ENCODE results near the gene SSR2. TPM values are rescaled to one million over a fixed set of nuclear protein-coding genes. Genes with fewer than 3 reads are reported as not detected.

SSR2 gene
- total RNA-seq, 2 donors from 2014 or later, result 193 TPM

GRCh38 chr1:156052862-156053767, 32.4 kb upstream of the SSR2 start:
- TF ChIP-seq CTCF (conservative IDR thresholded peaks at IDR 0.05), result peak; percentile 66
- Histone ChIP-seq H3K27ac (ENCODE audit: low read depth, low read length) (peak overlapping the region; percentile 69), H3K9ac (ENCODE audit: extremely low read depth, low read length, poor library complexity, severe bottlenecking) (peak overlapping the region; percentile 36), H3K4me3 (ENCODE audit: low read length) (peak overlapping the region; percentile 89), H3K4me1 (ENCODE audit: control insufficient read depth, insufficient read depth, low read length) (peaks cover 4% of the 10 kb centered on the region), H3K9me3 (ENCODE audit: control insufficient read depth, low read length) (no peaks in the 10 kb centered on the region), H3K36me3 (ENCODE audit: control insufficient read depth, insufficient read depth, low read length) (peaks cover 43% of the 10 kb centered on the region), H3K27me3 (ENCODE audit: control insufficient read depth, insufficient read depth, low read length, poor library complexity, severe bottlenecking) (no peaks in the 10 kb centered on the region)
- H3K9me3 Mint-ChIP-seq, result no peaks in the 10 kb centered on the region
- peaks cover 36% of the 10 kb centered on the region for H3K36me3 Mint-ChIP-seq (ENCODE audit: low read depth)
- peak; percentile 93 for DNase-seq
- no peaks in the 10 kb centered on the region for H3K27me3 Mint-ChIP-seq (ENCODE audit: insufficient read depth)
- H3K4me3 Mint-ChIP-seq, result peak overlapping the region; percentile 93
- H3K27ac Mint-ChIP-seq, result peak overlapping the region; percentile 93
- 0 to 1% methylated on average over 10 to 44 of the region's 63 CpGs for WGBS, 2 experiments (ENCODE audit: insufficient coverage in 1 of 2, insufficient read length in 1 of 2)
- H3K4me1 Mint-ChIP-seq, result peaks cover 22% of the 10 kb centered on the region

GRCh38 chr1:156051011-156051725, 30.4 kb upstream of the SSR2 start:
- H3K9me3 Mint-ChIP-seq, result no peaks in the 10 kb centered on the region
- peaks cover 20% of the 10 kb centered on the region for H3K4me1 Mint-ChIP-seq
- no peak overlapping the region for H3K27ac Mint-ChIP-seq
- no peak for DNase-seq
- peak; percentile 25 for TF ChIP-seq CTCF (conservative IDR thresholded peaks at IDR 0.05)
- no peak overlapping the region for H3K27ac ChIP-seq (ENCODE audit: low read depth, low read length)
- 96 to 100% methylated on average over 1 to 6 of the region's 7 CpGs for WGBS, 2 experiments (ENCODE audit: insufficient coverage in 1 of 2, insufficient read length in 1 of 2)
- no peaks in the 10 kb centered on the region for H3K27me3 ChIP-seq (ENCODE audit: control insufficient read depth, insufficient read depth, low read length, poor library complexity, severe bottlenecking)
- peak overlapping the region; percentile 93 for H3K4me3 Mint-ChIP-seq
- peaks cover 45% of the 10 kb centered on the region for H3K36me3 ChIP-seq (ENCODE audit: control insufficient read depth, insufficient read depth, low read length)
- no peaks in the 10 kb centered on the region for H3K9me3 ChIP-seq (ENCODE audit: control insufficient read depth, low read length)
- H3K36me3 Mint-ChIP-seq (ENCODE audit: low read depth), result peaks cover 31% of the 10 kb centered on the region
- H3K9ac ChIP-seq (ENCODE audit: extremely low read depth, low read length, poor library complexity, severe bottlenecking), result no peak overlapping the region
- H3K4me3 ChIP-seq (ENCODE audit: low read length), result no peak overlapping the region
- H3K4me1 ChIP-seq (ENCODE audit: control insufficient read depth, insufficient read depth, low read length), result peaks cover 4% of the 10 kb centered on the region
- H3K27me3 Mint-ChIP-seq (ENCODE audit: insufficient read depth), result no peaks in the 10 kb centered on the region

- H3K4me1 Mint-ChIP-seq, result peaks cover 16% of the 10 kb centered on the region
- peaks cover 51% of the 10 kb centered on the region for H3K36me3 ChIP-seq (ENCODE audit: control insufficient read depth, insufficient read depth, low read length)
- H3K36me3 Mint-ChIP-seq (ENCODE audit: low read depth), result peaks cover 32% of the 10 kb centered on the region
- H3K4me3 Mint-ChIP-seq, result no peak overlapping the region
- H3K27me3 ChIP-seq (ENCODE audit: control insufficient read depth, insufficient read depth, low read length, poor library complexity, severe bottlenecking), result no peaks in the 10 kb centered on the region
- H3K9me3 Mint-ChIP-seq, result no peaks in the 10 kb centered on the region
- H3K9ac ChIP-seq (ENCODE audit: extremely low read depth, low read length, poor library complexity, severe bottlenecking), result no peak overlapping the region
- H3K4me3 ChIP-seq (ENCODE audit: low read length), result no peak overlapping the region
- no peaks in the 10 kb centered on the region for H3K27me3 Mint-ChIP-seq (ENCODE audit: insufficient read depth)
- 95 to 97% methylated on average over 3 to 4 of the region's 4 CpGs for WGBS, 2 experiments (ENCODE audit: insufficient coverage in 1 of 2, insufficient read length in 1 of 2)
- peaks cover 4% of the 10 kb centered on the region for H3K4me1 ChIP-seq (ENCODE audit: control insufficient read depth, insufficient read depth, low read length)
- no peak overlapping the region for H3K27ac ChIP-seq (ENCODE audit: low read depth, low read length)
- TF ChIP-seq CTCF (conservative IDR thresholded peaks at IDR 0.05), result no peak
- no peaks in the 10 kb centered on the region for H3K9me3 ChIP-seq (ENCODE audit: control insufficient read depth, low read length)
- no peak overlapping the region for H3K27ac Mint-ChIP-seq
- no peak for DNase-seq
Measured at GRCh38 chr1:156050376-156050775, 29.6 kb upstream of the SSR2 start.

Measured in endodermal cell (in vitro differentiated cells).